ENCODE results near the gene RET.

Gene RET

DNA sequence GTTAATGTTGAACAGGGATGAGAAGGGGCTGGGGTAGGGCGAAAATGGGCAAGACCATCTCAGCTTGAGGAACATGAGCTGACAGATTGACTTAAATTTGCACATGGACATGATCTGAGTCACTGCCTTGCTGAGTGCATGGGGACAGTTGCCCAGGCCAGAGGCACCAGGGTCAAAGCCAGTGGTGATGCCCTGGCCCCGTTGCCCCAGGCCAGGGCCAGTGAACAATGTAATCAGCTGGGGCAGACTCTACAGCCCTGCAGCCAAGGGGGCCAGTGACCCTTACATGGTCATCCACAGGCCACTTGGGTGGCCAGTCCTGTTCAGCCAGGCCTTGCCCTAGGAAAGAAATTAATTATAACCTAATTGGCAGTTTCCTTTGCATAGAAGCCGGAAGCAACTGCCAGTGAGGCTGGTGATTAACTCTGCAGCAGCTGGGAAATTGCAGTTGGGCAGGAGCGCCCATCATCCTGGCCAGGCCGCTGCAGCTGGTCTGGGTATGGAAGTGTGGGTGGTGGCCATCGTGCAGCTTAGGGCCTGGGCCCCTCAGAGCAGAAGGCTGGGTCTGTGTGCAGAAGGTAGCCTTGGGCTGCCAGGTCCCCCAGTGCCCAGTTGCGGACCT, 9.6 kb downstream of the RET start:
- TF ChIP-seq POLR2A (IDR thresholded peaks at IDR 0.05; ENCODE audit: extremely low read depth, insufficient read length) (no peak), MYC (IDR thresholded peaks at IDR 0.05; ENCODE audit: low read depth, low read length) (no peak)
- TF ChIP-seq, protein P1, sequence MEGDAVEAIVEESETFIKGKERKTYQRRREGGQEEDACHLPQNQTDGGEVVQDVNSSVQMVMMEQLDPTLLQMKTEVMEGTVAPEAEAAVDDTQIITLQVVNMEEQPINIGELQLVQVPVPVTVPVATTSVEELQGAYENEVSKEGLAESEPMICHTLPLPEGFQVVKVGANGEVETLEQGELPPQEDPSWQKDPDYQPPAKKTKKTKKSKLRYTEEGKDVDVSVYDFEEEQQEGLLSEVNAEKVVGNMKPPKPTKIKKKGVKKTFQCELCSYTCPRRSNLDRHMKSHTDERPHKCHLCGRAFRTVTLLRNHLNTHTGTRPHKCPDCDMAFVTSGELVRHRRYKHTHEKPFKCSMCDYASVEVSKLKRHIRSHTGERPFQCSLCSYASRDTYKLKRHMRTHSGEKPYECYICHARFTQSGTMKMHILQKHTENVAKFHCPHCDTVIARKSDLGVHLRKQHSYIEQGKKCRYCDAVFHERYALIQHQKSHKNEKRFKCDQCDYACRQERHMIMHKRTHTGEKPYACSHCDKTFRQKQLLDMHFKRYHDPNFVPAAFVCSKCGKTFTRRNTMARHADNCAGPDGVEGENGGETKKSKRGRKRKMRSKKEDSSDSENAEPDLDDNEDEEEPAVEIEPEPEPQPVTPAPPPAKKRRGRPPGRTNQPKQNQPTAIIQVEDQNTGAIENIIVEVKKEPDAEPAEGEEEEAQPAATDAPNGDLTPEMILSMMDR (IDR thresholded peaks at IDR 0.05; ENCODE audit: low read depth, low read length): no peak
- TF ChIP-seq, protein P2, sequence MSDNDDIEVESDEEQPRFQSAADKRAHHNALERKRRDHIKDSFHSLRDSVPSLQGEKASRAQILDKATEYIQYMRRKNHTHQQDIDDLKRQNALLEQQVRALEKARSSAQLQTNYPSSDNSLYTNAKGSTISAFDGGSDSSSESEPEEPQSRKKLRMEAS (IDR thresholded peaks at IDR 0.05; ENCODE audit: low read depth, low read length): no peak
- DNase-seq (ENCODE audit: low read depth): no peak
- H3K4me3 ChIP-seq (ENCODE audit: low read depth, low read length): no peak overlapping the region

DNA sequence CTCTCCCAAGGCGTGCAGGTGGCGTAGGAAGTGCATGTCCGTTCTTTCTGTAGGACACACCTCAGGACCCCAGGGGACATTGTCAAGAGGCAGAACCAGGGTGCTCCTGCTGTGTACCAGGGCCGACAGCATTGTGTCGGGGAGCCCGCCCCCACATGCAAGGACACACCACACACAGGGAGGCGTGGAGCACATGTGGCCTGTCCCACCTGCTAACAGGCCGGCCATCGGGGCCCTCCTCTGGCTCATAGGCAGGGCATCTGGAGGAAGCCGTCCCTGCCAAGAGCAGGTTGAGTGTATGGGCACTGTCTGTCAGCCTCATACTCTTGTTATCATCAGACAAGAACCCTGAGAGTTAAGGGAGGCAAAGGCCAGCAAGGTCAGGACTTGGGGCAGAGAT, 12.7 kb downstream of the RET start:
- TF ChIP-seq POLR2A (IDR thresholded peaks at IDR 0.05; ENCODE audit: extremely low read depth, insufficient read length): no peak
- TF ChIP-seq, protein P2 (IDR thresholded peaks at IDR 0.05; ENCODE audit: low read depth, low read length): no peak
- TF ChIP-seq, protein P1 (IDR thresholded peaks at IDR 0.05; ENCODE audit: low read depth, low read length): no peak
- no peak for TF ChIP-seq MYC (IDR thresholded peaks at IDR 0.05; ENCODE audit: low read depth, low read length)
- DNase-seq (ENCODE audit: low read depth): no peak
- no peak overlapping the region for H3K4me3 ChIP-seq (ENCODE audit: low read depth, low read length)

DNA sequence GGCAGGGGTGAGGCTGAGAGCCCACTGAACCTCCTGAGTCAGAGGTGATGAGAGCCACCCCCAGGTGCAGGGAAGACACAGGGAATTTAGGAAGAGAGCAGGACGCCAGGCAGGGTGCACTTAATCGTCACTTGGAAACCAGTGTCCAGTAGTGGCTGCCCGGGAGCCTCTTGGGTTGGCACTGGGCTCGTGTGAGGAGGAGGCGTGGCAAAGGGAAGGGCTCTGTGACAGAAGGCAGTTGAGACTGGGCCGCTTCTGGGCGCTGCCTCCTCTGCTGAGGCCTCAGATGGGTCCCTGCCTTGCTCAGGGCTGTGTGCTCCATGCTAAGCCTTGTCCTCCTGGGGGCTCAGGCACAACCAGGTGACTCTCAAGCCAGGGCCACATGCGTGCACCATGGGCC, 13.3 kb downstream of the RET start:
- no peak for DNase-seq (ENCODE audit: low read depth)
- no peak for TF ChIP-seq POLR2A (IDR thresholded peaks at IDR 0.05; ENCODE audit: extremely low read depth, insufficient read length)
- TF ChIP-seq MYC (IDR thresholded peaks at IDR 0.05; ENCODE audit: low read depth, low read length): no peak
- TF ChIP-seq, protein P2 (IDR thresholded peaks at IDR 0.05; ENCODE audit: low read depth, low read length): no peak
- TF ChIP-seq, protein P1 (IDR thresholded peaks at IDR 0.05; ENCODE audit: low read depth, low read length): no peak
- no peak overlapping the region for H3K4me3 ChIP-seq (ENCODE audit: low read depth, low read length)

DNA sequence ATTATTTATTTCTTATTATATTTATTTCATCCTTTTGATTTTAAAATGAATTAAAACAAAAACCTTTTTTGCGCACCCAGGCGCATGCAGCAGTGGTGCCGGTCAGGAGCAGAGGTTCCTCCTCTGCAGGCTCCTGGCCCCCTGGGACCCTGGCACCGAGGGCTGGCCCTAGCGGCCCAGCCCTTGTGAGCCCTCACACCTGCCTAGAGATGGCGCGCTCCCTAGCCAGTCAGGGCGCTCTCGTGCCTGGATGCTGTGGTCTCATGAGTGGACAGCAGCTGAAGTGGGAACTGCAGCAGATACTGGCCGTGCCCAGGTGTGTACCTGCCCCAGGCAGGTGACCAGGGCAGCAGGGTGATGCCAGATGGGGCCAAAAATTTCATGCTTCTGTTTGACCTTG, 13.8 kb downstream of the RET start:
- H3K4me3 ChIP-seq (ENCODE audit: low read depth, low read length): no peak overlapping the region
- TF ChIP-seq POLR2A (IDR thresholded peaks at IDR 0.05; ENCODE audit: extremely low read depth, insufficient read length) (no peak), MYC (IDR thresholded peaks at IDR 0.05; ENCODE audit: low read depth, low read length) (no peak)
- TF ChIP-seq, protein P1 (IDR thresholded peaks at IDR 0.05; ENCODE audit: low read depth, low read length): no peak
- TF ChIP-seq, protein P2 (IDR thresholded peaks at IDR 0.05; ENCODE audit: low read depth, low read length): no peak
- no peak for DNase-seq (ENCODE audit: low read depth)

DNA sequence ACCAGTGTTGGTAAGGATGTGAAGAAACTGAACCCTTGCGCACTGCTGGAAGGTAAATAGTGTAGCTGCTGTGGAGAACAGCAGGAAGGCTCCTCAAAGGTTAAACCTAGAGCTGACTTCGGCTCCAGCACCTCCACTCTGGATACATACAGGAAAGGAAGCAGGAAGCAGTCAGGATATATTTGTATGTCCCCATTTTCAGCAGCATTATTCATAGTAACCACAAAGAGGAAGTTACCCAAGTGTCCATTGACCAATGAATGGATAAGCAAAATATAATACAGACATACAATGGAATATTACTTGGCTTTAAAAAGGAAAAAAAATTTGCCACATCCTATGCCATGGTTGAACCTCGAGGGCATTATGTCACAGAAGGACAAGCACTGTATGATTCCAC, 15.0 kb downstream of the RET start:
- TF ChIP-seq MYC (IDR thresholded peaks at IDR 0.05; ENCODE audit: low read depth, low read length): no peak
- TF ChIP-seq, protein P2 (IDR thresholded peaks at IDR 0.05; ENCODE audit: low read depth, low read length): no peak
- TF ChIP-seq, protein P1 (IDR thresholded peaks at IDR 0.05; ENCODE audit: low read depth, low read length): no peak
- no peak for TF ChIP-seq POLR2A (IDR thresholded peaks at IDR 0.05; ENCODE audit: extremely low read depth, insufficient read length)
- H3K4me3 ChIP-seq (ENCODE audit: low read depth, low read length): no peak overlapping the region
- peak; percentile 77 for DNase-seq (ENCODE audit: low read depth)

All from NB4 (cell line).